Epithelial cell of proximal tubule (primary cell): ENCODE data around the gene EFCC1. TPM values are rescaled to one million over a fixed set of nuclear protein-coding genes. Genes with fewer than 3 reads are reported as not detected.

Source experiments
- DNase-seq: peaks from one replicate; pipeline ENCODE4 v3.0.0-alpha.2; 2011; ENCODE audit warnings: low read depth
- H3K4me3 ChIP-seq: 2 replicates; pipeline ENCODE4 v1.5.1; 2011; ENCODE audit warnings: low read depth, mild to moderate bottlenecking, low read length
- CTCF ChIP-seq: conservative IDR thresholded peaks from 2 replicates; pipeline ENCODE4 v1.5.1; 2012; ENCODE audit warnings: low read depth, mild to moderate bottlenecking, low read length
- total RNA-seq: library from RNA; depleted of rRNA; stranded (reverse); fragments of >200 nt; gene quantifications from 2 replicates; pipeline ENCODE4 v1.2.3, GENCODE V29; 2015

Gene EFCC1
- total RNA-seq, 1 donor from 2014 or later = not detected

GRCh38 chr3:129019266-129019665 lies 18.2 kb downstream of the EFCC1 start:
- no peak overlapping the region for H3K4me3 ChIP-seq
- no peak for TF ChIP-seq CTCF
- no peak for DNase-seq

GRCh38 chr3:129020691-129021090 lies 19.6 kb downstream of the EFCC1 start:
- no peak for TF ChIP-seq CTCF
- H3K4me3 ChIP-seq = no peak overlapping the region
- DNase-seq = no peak

GRCh38 chr3:129021140-129021551 lies 20.0 kb downstream of the EFCC1 start:
- H3K4me3 ChIP-seq = no peak overlapping the region
- DNase-seq = no peak
- no peak for TF ChIP-seq CTCF

DNA sequence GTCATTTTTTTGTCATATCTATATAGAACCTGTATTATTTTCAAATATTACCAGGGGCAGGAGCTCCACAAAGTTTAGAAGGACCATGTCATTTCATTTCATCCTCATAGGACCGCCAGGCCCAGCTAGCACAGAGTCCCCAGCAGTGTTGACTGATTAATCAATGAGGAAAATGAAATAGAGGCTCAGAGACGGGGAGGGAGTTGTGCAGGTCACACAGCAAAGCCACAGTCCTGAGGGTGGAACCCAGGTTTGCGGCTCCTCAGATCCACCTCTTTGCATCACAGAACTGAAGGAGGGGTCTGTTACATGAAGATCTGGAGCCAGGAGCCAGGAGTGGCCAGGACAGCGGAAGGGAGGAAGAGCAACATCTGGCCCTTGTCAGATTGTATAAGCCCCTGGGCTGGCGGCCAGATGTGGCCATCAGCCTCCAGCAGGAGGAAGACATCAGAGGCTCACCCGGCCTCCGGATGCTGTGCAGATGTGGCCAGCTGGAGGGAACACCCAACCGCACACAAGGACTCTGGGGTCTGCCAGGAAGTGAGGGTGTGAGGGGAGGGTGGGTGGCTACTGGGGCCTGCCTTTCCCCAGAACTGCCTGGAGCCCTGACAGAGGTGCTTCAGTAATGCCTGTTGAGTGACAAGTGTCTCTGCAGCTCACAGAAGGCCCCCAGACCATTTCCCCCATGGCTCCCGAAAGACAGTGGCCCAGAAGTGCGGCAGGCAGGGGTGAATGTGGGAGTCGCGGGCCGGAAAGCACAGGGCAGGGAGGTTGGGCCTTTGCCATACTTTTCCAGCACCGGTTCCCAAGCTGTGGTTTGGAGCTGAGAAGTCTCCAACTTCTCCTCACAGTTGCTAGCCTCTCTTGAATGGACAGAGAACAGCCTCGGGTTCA lies 21.3 kb downstream of the EFCC1 start:
- TF ChIP-seq CTCF = no peak
- DNase-seq = no peak
- no peak overlapping the region for H3K4me3 ChIP-seq

GRCh38 chr3:129023008-129023358 lies 21.9 kb downstream of the EFCC1 start:
- TF ChIP-seq CTCF = no peak
- H3K4me3 ChIP-seq = no peak overlapping the region
- DNase-seq = no peak

- peak; percentile 58 for TF ChIP-seq CTCF
- DNase-seq = peak; percentile 1
- no peak overlapping the region for H3K4me3 ChIP-seq
Measured at GRCh38 chr3:129023909-129024308, 22.8 kb downstream of the EFCC1 start.

DNA sequence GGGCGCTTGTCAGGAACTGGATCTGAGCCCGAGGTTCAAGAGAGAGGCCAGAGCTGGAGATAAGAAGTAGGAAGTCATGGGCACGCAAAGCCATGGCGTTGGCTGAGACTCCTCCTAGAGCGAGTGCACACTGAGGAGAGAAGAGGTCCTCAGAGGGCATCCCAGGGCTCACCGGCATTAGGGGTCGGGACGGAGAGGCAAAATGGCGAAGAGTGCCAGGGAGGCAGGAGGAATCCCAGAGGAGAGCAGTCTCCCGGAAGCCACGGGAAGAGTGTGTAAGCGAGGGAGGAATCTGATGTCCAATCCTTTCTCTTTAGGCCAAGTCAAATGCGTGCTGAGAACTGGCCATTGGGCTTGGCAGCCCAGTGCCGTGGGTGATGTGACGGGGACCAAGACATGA lies 24.0 kb downstream of the EFCC1 start:
- TF ChIP-seq CTCF = no peak
- DNase-seq = no peak
- no peak overlapping the region for H3K4me3 ChIP-seq
